Subcutaneous adipose tissue (tissue), 4 donors: ENCODE data around the gene ANKRD49. TPM values are rescaled to one million over a fixed set of nuclear protein-coding genes. Genes with fewer than 3 reads are reported as not detected.

ENCODE experiments used
- CTCF ChIP-seq: fragments of 450-650 bp; IDR thresholded peaks from one replicate; pipeline ENCODE4 v1.5.1; 2016; ENCODE audit warnings: low read depth, mild to moderate bottlenecking, control low read depth, antibody characterized with exemption, moderate library complexity
- total RNA-seq, 4 donors: library from RNA; depleted of rRNA; stranded (reverse); fragments of >200 nt; gene quantifications; one replicate each; pipeline ENCODE4 v1.1.0, GENCODE V29; 2016

ANKRD49 gene
- total RNA-seq, 4 donors from 2014 or later, result 11.4 to 16.0 (median 14.8) TPM

GRCh38 chr11:94536386-94536785 lies 42.6 kb downstream of the ANKRD49 start:
- no peak for TF ChIP-seq CTCF

GRCh38 chr11:94537031-94537600 lies 43.3 kb downstream of the ANKRD49 start:
- TF ChIP-seq CTCF, result no peak

GRCh38 chr11:94539420-94539819 lies 45.6 kb downstream of the ANKRD49 start:
- TF ChIP-seq CTCF, result no peak

- TF ChIP-seq CTCF, result no peak
Observed at GRCh38 chr11:94543695-94544645, 50.2 kb downstream of the ANKRD49 start, which contains the start of gene FUT4. Gene FUT4 (plus strand): TSS chr11:94543921. CDS start chr11:94544134, 213 bp downstream.

- no peak for TF ChIP-seq CTCF
Observed at GRCh38 chr11:94544646-94545263, 51.0 kb downstream of the ANKRD49 start.

GRCh38 chr11:94545264-94546161 lies 51.7 kb downstream of the ANKRD49 start:
- no peak for TF ChIP-seq CTCF
